ENCODE measurements around the gene ZNF625. TPM values are rescaled to one million over a fixed set of nuclear protein-coding genes. Genes with fewer than 3 reads are reported as not detected.

The ZNF625 gene
- polyA plus RNA-seq, 1 of the 3 experiments (the other 2 are of a cell fraction) = 1.9 TPM

GRCh38 chr19:12180377-12180776, 23.8 kb upstream of the ZNF625 start:
- Histone ChIP-seq H3K79me2 (ENCODE audit: insufficient read depth) (peaks cover 86% of the 10 kb centered on the region), H3K27me3 (ENCODE audit: insufficient read depth) (no peaks in the 10 kb centered on the region)
- POLR2A ChIA-PET = no interaction called here

GRCh38 chr19:12166626-12167025, 10.1 kb upstream of the ZNF625 start:
- H3F3A ChIP-seq (replicated peaks; ENCODE audit: insufficient read depth) = peaks cover 14% of the 10 kb centered on the region
- H3K79me2 ChIP-seq (ENCODE audit: insufficient read depth) = peaks cover 79% of the 10 kb centered on the region

More at GRCh38 chr19:12180377-12180776, 23.8 kb upstream of the ZNF625 start:
- H3F3A ChIP-seq (replicated peaks; ENCODE audit: insufficient read depth) = no peaks in the 10 kb centered on the region
- no peak for DNase-seq
- CTCF ChIA-PET = no interaction called here
- H3K9me3 ChIP-seq = peaks cover 16% of the 10 kb centered on the region; the same call in 1 of the 2 replicates
- H3K36me3 ChIP-seq (replicated peaks in 1 of 2; ENCODE audit: control insufficient read depth in 1 of 2, insufficient read depth in 2 of 2, low read length in 1 of 2) = peaks cover 1 to 36% of the 10 kb centered on the region in 2 experiments
- H3K4me1 ChIP-seq (ENCODE audit: control insufficient read depth in 1 of 2, insufficient read depth in 2 of 2, low read depth in 1 of 2, low read length in 1 of 2) = no peaks in the 10 kb centered on the region
- no peaks in the 10 kb centered on the region for H4K20me1 ChIP-seq (ENCODE audit: insufficient read depth)
- H3K4me2 ChIP-seq = no peak overlapping the region
- no peaks in the 10 kb centered on the region for H3K9me2 ChIP-seq
- no peak overlapping the region for H3K4me3 ChIP-seq (ENCODE audit: low read depth in 2 of 2, low read length in 1 of 2)
- WGBS (ENCODE audit: low lambda C conversion rate) = 94% methylated on average over 3 of the region's 3 CpGs
- H2AFZ ChIP-seq (ENCODE audit: low read depth) = no peak overlapping the region
- H3K27ac ChIP-seq (ENCODE audit: low read depth in 2 of 2, low read length in 1 of 2) = no peak overlapping the region
- TF ChIP-seq FOSL2 (IDR thresholded peaks at IDR 0.05; ENCODE audit: borderline replicate concordance, low read depth) (no peak), TCF12 (IDR thresholded peaks at IDR 0.05) (no peak), RXRA (IDR thresholded peaks at IDR 0.05; ENCODE audit: borderline replicate concordance, low read depth) (no peak), FOXJ3 (CRISPR knock-in tag; IDR thresholded peaks at IDR 0.05) (no peak), IRF3 (IDR thresholded peaks at IDR 0.05; ENCODE audit: low read depth, low read length) (no peak), ELF1 (IDR thresholded peaks at IDR 0.05) (no peak), SIN3A (IDR thresholded peaks at IDR 0.05; ENCODE audit: borderline replicate concordance, low read depth, low read length) (no peak), USF2 (IDR thresholded peaks at IDR 0.05; ENCODE audit: borderline replicate concordance, low read depth, low read length) (no peak), MAX (IDR thresholded peaks at IDR 0.05; ENCODE audit: low read depth) (no peak), CHD2 (IDR thresholded peaks at IDR 0.05; ENCODE audit: low read length, partially characterized antibody) (no peak), YY1 (IDR thresholded peaks at IDR 0.05; ENCODE audit: low read depth) (no peak), EP300 (IDR thresholded peaks at IDR 0.05; ENCODE audit: borderline replicate concordance in 1 of 2, low read depth in 1 of 2, low read length in 1 of 2) (no peak), PBX3 (IDR thresholded peaks at IDR 0.05) (no peak)
- H3K9ac ChIP-seq = no peak overlapping the region

More at GRCh38 chr19:12166626-12167025, 10.1 kb upstream of the ZNF625 start:
- H4K20me1 ChIP-seq (ENCODE audit: insufficient read depth) = 0 out of 2 replicates have a peak, but pooled peaks cover 3% of the 10 kb centered on the region
- WGBS (ENCODE audit: low lambda C conversion rate) = 83% methylated on average over 1 of the region's 1 CpG
- no peaks in the 10 kb centered on the region for H3K27me3 ChIP-seq (ENCODE audit: insufficient read depth)
- no peak overlapping the region for H3K4me2 ChIP-seq
- TF ChIP-seq REST (IDR thresholded peaks at IDR 0.05; ENCODE audit: low read depth, low read length) (no peak), MXI1 (IDR thresholded peaks at IDR 0.05; ENCODE audit: low read depth, low read length) (no peak), ELF1 (IDR thresholded peaks at IDR 0.05) (no peak), SMC3 (IDR thresholded peaks at IDR 0.05; ENCODE audit: low read depth, low read length) (no peak), FOSL2 (IDR thresholded peaks at IDR 0.05; ENCODE audit: borderline replicate concordance, low read depth) (peak; percentile 30; the same call in 1 of the 2 replicates), RFX5 (IDR thresholded peaks at IDR 0.05; ENCODE audit: low read length) (no peak), FOXJ3 (CRISPR knock-in tag; IDR thresholded peaks at IDR 0.05) (no peak), JUND (IDR thresholded peaks at IDR 0.05) (no peak), RCOR1 (IDR thresholded peaks at IDR 0.05; ENCODE audit: low read length) (no peak)
- no peak for DNase-seq
- no peak overlapping the region for H3K9ac ChIP-seq
- H3K4me1 ChIP-seq (ENCODE audit: control insufficient read depth in 1 of 2, insufficient read depth in 2 of 2, low read depth in 1 of 2, low read length in 1 of 2) = peaks cover 7 to 11% of the 10 kb centered on the region in 2 experiments; a peak in 2 of 4 replicates
- no peak overlapping the region for H3K4me3 ChIP-seq (ENCODE audit: low read depth in 2 of 2, low read length in 1 of 2)
- no peak overlapping the region for H2AFZ ChIP-seq (ENCODE audit: low read depth)
- H3K27ac ChIP-seq (ENCODE audit: low read depth in 2 of 2, low read length in 1 of 2) = no peak overlapping the region; a peak in 1 of 4 replicates
- no peaks in the 10 kb centered on the region for H3K9me3 ChIP-seq
- peaks cover 0 to 21% of the 10 kb centered on the region in 2 experiments for H3K36me3 ChIP-seq (replicated peaks in 1 of 2; ENCODE audit: control insufficient read depth in 1 of 2, insufficient read depth in 2 of 2, low read length in 1 of 2)
- CTCF ChIA-PET = no interaction called here
- H3K9me2 ChIP-seq = no peaks in the 10 kb centered on the region
- POLR2A ChIA-PET = interaction anchor here (0.6 kb wide), 1 partner anchor 232 kb away, joined by 4 read pairs; no protein-coding TSS in a partner anchor

Data from SK-N-SH (cell line).